GM04504 (cell line): ENCODE results near the gene OCA2.
"Not testable (repeated sequence)": the region's sequence is repeated elsewhere in the genome, so short reads cannot be mapped to it uniquely, and the experiment has no call there.

Experiments used
- DNase-seq: peaks from one replicate; pipeline ENCODE4 v3.0.0-alpha.2; 2012; ENCODE audit warnings: low read depth

The OCA2 gene

GRCh38 chr15:28023422-28023821 lies 75.7 kb downstream of the OCA2 start:
- no peak for DNase-seq

GRCh38 chr15:28022961-28023360 lies 76.2 kb downstream of the OCA2 start:
- no peak for DNase-seq

GRCh38 chr15:28022181-28022580 lies 76.9 kb downstream of the OCA2 start:
- no peak for DNase-seq

- DNase-seq, result peak; percentile 3
These were observed 77.7 kb downstream of the OCA2 start for GRCh38 chr15:28021281-28022039.

- DNase-seq, result no peak
These were observed 78.5 kb downstream of the OCA2 start for GRCh38 chr15:28020644-28021043.

- DNase-seq, result no peak
These were observed 79.4 kb downstream of the OCA2 start for GRCh38 chr15:28019594-28020309.

- DNase-seq, result no peak
These were observed 80.6 kb downstream of the OCA2 start for GRCh38 chr15:28018291-28019044.

GRCh38 chr15:28017423-28017924 lies 81.6 kb downstream of the OCA2 start:
- no peak for DNase-seq

GRCh38 chr15:28015855-28016254 lies 83.3 kb downstream of the OCA2 start:
- no peak for DNase-seq

- no peak for DNase-seq
These were observed 84.4 kb downstream of the OCA2 start for GRCh38 chr15:28014623-28015200.

- no peak for DNase-seq
These were observed 85.1 kb downstream of the OCA2 start for GRCh38 chr15:28013976-28014375.

- DNase-seq, result no peak
These were observed 85.6 kb downstream of the OCA2 start for GRCh38 chr15:28013480-28013879.

GRCh38 chr15:28012231-28012630 lies 86.9 kb downstream of the OCA2 start:
- no peak for DNase-seq

GRCh38 chr15:28008175-28008574 lies 90.9 kb downstream of the OCA2 start:
- not testable (repeated sequence) for DNase-seq

GRCh38 chr15:28006116-28006905 lies 92.8 kb downstream of the OCA2 start:
- no peak for DNase-seq

GRCh38 chr15:28005004-28005527 lies 94.0 kb downstream of the OCA2 start:
- no peak for DNase-seq

- DNase-seq, result no peak
These were observed 94.7 kb downstream of the OCA2 start for GRCh38 chr15:28004143-28005003.

- DNase-seq, result no peak
These were observed 95.6 kb downstream of the OCA2 start for GRCh38 chr15:28003302-28004037.

- DNase-seq, result no peak
These were observed 96.2 kb downstream of the OCA2 start for GRCh38 chr15:28002867-28003266.
